ENCODE measurements around the gene SLC39A11. TPM values are rescaled to one million over a fixed set of nuclear protein-coding genes. Genes with fewer than 3 reads are reported as not detected.

Gene SLC39A11
- polyA plus RNA-seq, 1 of the 3 experiments (the other 2 are of a cell fraction): 23.5 TPM

- TF ChIP-seq CHD2 (IDR thresholded peaks at IDR 0.05; ENCODE audit: low read length, partially characterized antibody) (no peak), FOSL2 (IDR thresholded peaks at IDR 0.05; ENCODE audit: borderline replicate concordance, low read depth) (peak; percentile 82), MAX (IDR thresholded peaks at IDR 0.05; ENCODE audit: low read depth) (no peak), GABPA (IDR thresholded peaks at IDR 0.05; ENCODE audit: low read depth) (no peak), EZH2phosphoT487 (IDR thresholded peaks at IDR 0.05; ENCODE audit: borderline replicate concordance, low read depth) (no peak), USF2 (IDR thresholded peaks at IDR 0.05; ENCODE audit: borderline replicate concordance, low read depth, low read length) (no peak), FOXM1 (IDR thresholded peaks at IDR 0.05; ENCODE audit: low read depth) (no peak), FOXJ3 (CRISPR knock-in tag; IDR thresholded peaks at IDR 0.05) (no peak), YY1 (IDR thresholded peaks at IDR 0.05; ENCODE audit: low read depth) (no peak), RCOR1 (IDR thresholded peaks at IDR 0.05; ENCODE audit: low read length) (no peak), ELF1 (IDR thresholded peaks at IDR 0.05) (no peak), POLR2AphosphoS5 (IDR thresholded peaks at IDR 0.05; ENCODE audit: low read depth, low read length) (no peak), TEAD4 (IDR thresholded peaks at IDR 0.05; ENCODE audit: borderline replicate concordance, insufficient read depth) (no peak), PBX3 (IDR thresholded peaks at IDR 0.05) (peak; percentile 81), RAD21 (IDR thresholded peaks at IDR 0.05; ENCODE audit: low read length) (no peak), MXI1 (IDR thresholded peaks at IDR 0.05; ENCODE audit: low read depth, low read length) (no peak)
Measured at GRCh38 chr17:72890711-72891110, 201.8 kb downstream of the SLC39A11 start (continued).

- CTCF ChIA-PET: no interaction called here
- no peak for TF ChIP-seq FOXJ3 (CRISPR knock-in tag; IDR thresholded peaks at IDR 0.05)
- TF ChIP-seq CTCF (IDR thresholded peaks at IDR 0.05): no peak
- Histone ChIP-seq H3K27me3 (ENCODE audit: insufficient read depth) (no peaks in the 10 kb centered on the region), H3K4me2 (no peak overlapping the region), H3K4me3 (ENCODE audit: low read depth in 2 of 2, low read length in 1 of 2) (no peak overlapping the region), H3K4me1 (ENCODE audit: control insufficient read depth in 1 of 2, insufficient read depth in 2 of 2, low read depth in 1 of 2, low read length in 1 of 2) (peaks cover 0 to 4% of the 10 kb centered on the region in 2 experiments; a peak in 1 of 4 replicates), H3F3A (replicated peaks; ENCODE audit: insufficient read depth) (no peaks in the 10 kb centered on the region), H3K9me3 (no peaks in the 10 kb centered on the region), H3K79me2 (ENCODE audit: insufficient read depth) (no peaks in the 10 kb centered on the region), H3K36me3 (replicated peaks in 1 of 2; ENCODE audit: control insufficient read depth in 1 of 2, insufficient read depth in 2 of 2, low read length in 1 of 2) (no peaks in the 10 kb centered on the region), H3K27ac (ENCODE audit: low read depth in 2 of 2, low read length in 1 of 2) (no peak overlapping the region), H2AFZ (ENCODE audit: low read depth) (no peak overlapping the region), H3K9ac (no peak overlapping the region), H4K20me1 (ENCODE audit: insufficient read depth) (no peaks in the 10 kb centered on the region), H3K9me2 (no peaks in the 10 kb centered on the region)
- WGBS (ENCODE audit: low lambda C conversion rate): 72% methylated on average over 4 of the region's 4 CpGs
- POLR2A ChIA-PET: no interaction called here
- no peak for DNase-seq
Measured at GRCh38 chr17:72887917-72888316, 204.6 kb downstream of the SLC39A11 start.
